HG03565 (cell line): ENCODE measurements around the gene CARD11.

Experiments
- ATAC-seq: cut with Tn5 transposase; IDR thresholded peaks from one replicate; pipeline ENCODE4 v1.9.1; 2021; ENCODE audit warnings: mild to moderate bottlenecking, moderate library complexity; ENCODE audit not compliant: unreplicated experiment

Gene CARD11

DNA sequence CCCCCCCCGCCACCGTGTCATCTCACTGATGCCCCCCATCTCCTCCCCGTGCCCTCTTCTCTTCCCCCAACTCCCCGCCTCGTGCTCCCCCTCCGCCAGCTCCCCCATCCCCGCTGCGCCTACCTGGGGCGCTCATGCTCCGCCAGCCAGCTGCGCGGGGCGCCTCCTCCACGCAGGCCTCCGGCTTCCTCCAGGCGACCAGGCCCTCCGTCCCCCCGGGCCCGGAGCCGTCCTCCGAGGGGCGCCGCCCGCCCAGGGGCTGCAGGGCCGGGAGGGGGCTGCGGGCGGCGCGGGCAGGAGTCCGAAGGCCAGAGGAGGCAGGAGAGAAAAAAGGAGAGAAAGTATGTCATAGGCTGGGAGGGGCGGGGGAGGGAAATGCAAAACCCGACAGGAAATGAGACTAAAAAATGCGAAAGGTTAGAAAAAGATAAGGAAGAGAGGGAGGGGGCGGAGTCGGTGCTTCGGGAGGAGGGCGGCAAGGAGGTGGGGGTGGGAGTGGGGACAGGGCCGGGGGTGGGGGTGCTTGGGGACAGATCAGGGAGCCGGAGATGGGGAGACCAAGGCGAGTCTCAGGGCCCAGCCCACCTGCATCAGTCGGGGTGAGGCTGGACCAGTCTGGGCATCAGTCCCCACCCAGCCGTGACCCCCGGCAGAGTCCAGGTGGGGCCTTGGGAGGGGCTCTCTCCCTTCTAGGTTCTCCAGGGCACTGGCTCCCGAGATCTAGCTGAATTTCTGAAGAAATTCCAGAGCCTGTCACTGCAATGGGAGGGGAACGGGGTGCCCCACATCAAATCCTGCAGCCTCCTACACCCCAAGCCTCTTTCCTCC is at the start of gene CARD11:
Gene CARD11, minus strand, starts transcription at position 324 of the 828 bp plus-strand sequence. CDS start 85,361 bp downstream, outside the sequence.
- no peak for ATAC-seq

DNA sequence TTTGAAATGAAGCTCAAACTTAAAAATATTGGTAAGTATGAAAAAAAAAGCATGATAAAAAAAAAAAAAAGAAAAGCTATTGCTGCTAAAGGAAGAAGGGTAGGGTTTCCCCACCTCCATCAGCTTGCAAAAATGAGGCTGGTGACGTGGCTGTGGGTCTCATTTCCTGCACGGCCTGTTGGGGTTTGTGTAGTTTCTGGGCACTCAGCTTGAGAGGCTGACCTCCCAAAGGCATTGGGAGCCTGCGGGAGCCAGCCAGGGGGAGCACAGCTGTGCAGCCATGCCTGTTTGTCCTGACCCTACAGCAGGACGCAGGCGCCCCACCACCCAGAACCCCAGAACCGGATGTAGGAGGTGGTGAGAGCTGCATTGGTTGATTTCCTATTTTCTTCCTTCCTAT is 48.8 kb upstream of the CARD11 start:
- peak; percentile 58 for ATAC-seq

DNA sequence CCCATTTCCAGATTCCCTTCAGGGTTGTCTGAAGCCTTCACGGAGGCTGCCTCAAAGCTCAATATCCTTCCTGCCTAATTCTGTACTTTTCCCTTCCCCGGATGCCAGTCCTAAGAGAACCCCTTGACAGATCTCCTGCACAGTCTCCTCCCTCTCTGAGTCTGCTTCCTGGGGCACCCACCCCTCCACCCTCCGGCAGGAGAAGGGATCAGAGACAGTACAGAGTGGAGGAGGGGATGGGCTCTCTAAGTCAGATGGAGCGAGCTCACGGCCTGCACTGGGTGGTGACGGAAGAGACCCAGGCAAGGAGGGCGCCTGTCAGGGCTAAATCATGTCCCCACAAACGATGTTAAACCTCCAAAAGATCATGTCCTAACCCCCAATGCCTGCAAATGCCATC is 48.0 kb upstream of the CARD11 start:
- ATAC-seq, result no peak

DNA sequence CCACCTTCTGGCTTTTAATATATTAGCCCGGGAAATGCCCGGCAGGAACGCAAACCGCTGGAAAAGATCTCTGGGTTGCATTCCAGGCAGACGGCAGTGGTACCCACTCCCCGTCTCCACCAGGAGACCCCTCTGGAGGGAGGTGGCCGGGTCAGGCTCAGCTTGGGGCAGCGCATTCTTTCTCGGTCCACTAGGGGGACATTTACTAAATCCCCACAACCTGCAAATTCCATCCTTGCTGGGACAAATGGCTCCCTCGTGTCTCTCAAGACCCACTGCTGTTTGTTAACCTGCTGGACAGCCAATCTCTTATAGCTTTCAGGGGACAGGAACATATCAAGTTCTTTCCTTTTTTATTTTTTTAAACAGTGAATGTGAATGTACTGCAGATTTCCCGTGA is 45.8 kb upstream of the CARD11 start:
- ATAC-seq, result no peak

DNA sequence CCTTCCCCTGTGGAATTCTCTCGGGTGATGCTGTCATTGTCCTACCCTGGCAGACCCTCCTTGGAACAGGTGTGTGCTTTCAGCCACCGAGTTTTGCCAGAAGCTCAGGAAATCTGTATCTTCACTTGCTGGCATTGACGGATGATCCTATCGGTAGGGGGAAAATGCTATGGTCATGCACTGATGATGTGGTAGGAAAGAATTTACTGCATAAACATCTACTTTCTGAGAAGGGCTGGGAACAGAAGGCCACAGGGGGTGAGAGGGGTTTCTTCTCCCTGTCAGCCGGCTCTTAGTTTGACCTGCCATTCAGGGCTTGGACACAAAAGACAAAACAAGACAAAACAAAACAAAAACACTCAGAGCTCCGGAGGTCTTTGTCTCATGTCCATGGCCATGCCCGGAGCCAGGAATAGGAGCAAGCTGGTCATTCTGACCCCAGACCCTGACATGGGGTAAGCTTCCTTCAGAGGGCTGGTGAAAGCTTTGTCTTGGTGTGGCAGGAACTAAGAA is 43.6 kb upstream of the CARD11 start:
- no peak for ATAC-seq

DNA sequence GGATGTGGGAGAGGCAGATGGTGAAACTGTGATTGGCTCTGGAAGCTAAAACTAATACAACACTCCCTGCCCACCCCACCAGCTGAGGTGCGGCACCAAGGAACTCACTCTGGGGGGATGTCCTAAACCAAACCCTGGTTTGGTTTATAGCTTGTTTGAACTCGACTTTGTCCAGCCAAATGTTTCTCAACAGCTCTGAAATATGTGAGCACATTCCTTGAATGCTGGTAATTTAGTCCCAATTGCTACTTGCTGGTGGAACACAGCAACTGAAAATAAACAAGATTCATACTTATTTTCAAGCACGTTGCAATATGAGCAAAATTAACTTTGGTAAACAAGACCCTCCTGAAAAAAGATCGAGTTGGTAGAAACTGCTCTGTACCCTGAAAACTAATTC is 39.7 kb upstream of the CARD11 start:
- no peak for ATAC-seq

DNA sequence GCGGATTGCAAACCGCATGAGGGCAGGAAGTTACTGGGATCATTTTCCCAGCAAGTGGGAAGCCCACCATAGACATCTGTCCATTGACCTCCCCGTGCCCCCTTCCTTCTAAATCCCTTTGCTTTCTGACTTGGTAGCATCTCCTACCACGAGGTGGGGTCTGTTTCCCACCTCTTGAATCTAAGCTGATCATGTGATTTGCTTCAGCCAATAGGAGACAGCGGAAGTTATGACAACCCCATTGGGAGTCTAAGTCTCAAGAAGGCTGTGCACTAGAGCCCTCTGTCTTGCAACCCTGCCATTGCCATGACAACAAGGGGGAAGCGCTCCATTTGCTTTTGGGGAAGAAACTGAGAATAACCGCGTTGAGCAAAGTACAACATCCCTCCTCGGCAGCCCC is 39.2 kb upstream of the CARD11 start:
- ATAC-seq, result no peak

DNA sequence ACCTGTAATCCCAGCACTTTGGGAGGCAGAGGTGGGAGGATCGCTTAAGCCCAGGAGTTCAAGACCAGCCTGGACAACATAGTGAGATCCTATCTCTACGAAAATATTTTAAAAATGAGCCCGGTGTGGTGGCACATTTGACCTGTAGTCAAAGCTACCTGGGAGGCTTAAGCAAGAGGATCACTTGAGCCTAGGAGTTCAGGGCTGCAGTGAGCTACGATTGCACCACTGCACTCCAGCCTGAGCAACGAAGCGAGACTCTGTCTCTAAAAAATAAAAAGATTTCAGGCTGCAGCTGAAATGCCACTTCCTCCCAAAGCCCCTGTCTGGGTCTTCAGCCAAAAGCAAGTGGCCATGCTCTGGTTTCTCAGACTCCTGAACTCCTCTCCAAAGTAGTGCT is 38.7 kb upstream of the CARD11 start:
- ATAC-seq, result no peak

DNA sequence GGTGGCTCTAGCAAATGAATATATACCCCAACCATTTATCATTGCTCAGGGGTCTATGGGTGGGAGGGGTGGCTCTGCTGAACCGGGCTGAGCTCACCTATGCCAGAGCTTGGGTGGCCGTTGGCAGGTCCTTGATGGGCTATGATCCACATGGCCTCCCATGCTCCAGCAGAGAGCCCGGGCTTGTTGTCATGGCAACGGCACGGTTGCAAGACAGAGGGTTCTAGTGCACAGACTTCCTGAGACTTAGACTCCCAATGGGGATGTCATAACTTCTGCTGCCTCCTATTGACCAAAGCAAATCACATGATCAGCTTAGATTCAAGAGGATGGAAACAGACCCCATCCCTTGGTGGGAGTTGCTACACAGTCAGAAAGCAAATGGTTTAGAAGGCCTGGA is 36.4 kb upstream of the CARD11 start:
- no peak for ATAC-seq

DNA sequence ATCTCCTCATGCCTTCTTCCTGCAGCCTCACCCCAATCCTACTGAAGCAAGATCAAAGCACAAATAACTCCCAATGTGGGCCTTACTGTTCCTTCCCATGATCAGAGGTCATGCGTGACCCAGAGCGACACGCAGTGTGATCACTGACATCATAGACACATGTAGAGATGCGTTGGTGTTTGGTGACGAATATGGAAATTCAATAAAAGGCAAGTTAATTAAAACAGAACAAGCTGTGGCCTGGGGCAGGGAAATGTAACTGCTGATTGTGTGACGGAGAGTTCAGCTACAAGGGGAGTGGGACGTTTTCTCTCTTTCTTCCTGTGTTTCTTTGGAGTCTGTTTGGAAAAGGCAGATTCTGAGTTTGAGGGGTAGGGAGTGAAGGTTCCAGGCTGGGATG is 34.8 kb upstream of the CARD11 start:
- ATAC-seq, result no peak

DNA sequence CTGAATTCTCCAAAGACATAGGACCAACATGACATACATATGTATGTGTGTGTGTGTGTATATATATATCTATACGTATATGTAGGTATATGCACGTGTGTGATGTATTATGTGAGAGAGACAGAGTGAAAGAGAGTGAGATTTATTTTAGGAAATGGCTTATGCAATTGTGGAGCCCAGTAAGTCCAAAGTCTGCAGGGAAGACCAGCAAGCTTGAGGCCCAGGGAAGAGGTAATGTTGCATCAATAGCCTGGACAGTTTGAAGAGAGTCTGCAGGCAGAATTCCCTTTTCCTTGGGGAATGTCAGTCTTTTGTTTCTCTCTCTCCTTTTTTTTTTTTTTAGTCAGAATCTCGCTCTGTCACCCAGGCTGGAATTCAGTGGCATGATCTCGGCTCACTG is 33.0 kb upstream of the CARD11 start:
- no peak for ATAC-seq

DNA sequence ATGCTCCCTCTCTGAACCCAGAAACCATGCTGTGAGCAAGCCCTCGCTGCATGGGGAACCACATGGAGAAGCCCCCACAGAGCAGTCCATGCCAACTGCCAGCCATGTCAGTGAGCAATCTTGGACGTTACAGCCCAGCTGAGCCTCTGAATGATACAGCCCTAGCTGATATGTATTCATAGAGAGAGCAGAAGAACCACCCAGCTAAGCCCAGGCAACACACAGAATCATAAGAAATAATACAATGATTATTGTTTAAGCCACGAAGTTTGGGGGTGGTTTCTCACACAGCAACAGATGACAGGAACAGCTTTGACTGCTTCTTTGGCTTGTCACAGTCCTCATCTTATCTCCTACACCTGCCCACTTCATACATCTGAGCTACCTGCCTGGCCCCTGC is 32.5 kb upstream of the CARD11 start:
- ATAC-seq, result no peak

DNA sequence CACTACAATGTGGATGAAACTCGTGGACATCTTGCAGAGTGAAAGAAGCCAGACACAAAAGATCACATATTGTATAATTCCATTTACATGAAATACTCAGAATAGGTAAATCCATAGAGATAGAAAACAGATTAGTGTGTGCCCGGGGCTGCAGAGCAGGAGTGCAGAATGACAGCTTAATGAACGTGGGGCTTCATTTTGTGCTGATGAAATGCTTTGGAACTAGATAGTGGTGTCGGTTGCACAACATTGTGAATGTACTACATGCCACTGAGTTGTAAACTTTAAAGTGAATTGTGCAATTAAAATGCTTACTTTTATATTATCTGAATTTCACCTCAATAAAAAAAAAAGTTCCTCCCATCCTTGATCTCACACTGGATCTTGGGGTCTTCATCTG is 31.8 kb upstream of the CARD11 start:
- ATAC-seq, result no peak

DNA sequence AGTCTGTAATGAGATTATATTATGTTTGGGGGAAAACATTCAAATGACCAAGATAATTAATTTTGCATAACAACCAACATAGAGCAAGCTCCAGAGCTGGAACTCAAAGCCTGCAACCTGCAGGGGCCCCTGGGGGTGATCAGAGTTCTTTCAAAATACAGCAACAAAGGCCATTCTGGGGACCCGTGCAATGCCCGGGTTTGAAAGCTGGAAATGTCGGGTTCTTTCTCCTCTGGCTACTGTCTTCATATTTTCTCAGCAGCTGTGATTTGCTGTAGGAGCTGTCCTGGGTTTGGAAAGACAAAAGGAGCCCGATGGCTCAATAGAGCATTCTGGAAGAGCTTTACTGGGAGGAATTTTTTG is 30.8 kb upstream of the CARD11 start:
- ATAC-seq, result no peak

DNA sequence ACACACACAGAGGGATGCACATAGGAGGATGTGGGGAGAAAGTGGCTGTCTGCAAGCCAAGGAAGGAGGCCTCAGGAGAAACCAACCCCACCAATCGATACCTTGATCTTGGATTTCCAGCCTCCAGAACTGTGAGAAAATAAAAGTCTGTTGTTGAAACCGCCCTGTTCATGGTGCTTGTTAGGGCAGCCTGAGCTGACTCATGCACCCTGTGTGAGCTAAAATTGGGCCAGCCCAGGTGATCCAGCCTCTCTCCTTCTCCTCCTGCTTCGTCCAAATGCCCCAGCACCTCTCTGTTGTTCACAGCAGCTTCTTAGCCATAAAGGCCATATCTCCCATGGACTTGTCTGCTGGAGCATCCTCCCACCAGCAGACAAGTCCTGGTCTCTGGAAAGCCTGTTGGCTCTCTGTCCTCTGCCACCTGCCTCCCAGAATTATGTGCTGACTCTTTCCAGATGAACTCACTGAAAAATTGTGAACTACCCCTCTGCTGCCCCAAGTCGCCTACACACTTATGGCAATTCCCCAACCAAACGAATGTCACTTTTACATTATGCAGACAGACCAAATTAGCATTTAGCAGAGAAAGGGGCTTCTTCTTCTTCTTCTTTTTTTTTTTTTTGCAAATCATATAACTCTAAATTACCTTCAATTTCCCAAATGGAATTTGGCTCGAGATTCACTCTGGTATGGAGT is 30.2 kb upstream of the CARD11 start:
- ATAC-seq, result no peak

DNA sequence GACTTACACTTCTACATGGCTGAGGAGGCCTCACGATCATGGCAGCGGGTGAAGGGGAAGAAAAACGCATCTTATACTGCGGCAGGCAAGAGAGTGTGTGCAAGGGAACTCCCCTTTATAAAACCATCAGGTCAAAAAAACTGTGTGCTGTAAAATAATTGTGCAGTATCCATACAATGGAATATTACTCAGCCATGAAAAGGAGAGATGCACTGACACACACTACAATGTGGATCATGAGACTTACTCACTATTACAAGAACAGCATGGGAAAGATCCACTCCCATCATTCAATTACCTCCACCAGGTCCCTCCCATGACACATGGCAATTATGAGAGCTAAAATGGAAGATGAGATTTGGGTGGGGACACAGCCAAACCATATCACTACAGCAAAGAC is 27.2 kb upstream of the CARD11 start:
- ATAC-seq, result no peak

DNA sequence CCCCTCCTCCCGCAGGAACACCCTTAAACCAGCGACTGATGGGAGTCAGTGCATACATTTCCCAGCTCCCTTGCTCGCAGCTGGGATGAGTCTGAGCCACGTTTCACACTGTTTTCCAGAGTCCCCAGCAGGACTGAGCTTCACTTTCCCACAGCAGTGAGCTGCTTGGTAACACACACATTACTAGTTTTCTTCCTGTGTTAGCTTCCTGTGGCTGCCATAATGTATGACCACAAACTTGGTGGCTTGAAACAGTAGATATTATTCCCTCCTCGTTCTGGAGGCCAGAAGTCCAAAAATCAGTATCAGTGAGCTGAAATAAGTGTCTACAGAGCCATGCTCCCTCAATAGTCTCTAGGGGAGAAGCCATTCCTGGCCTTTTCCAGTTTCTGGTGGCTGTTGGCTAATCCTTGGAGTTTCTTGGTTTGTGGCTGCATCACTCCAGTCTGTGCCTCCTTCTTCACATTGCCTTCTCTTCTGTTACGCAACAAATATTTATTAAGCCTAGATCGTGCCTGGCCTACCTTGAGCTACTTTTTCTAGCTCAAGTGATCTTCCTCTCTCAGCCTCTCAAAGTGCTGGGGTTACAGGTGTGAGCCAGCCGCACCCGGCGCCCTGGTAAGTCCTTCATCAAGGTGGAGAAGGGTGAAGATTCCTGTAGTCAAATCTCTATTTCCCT is 26.2 kb upstream of the CARD11 start:
- no peak for ATAC-seq

DNA sequence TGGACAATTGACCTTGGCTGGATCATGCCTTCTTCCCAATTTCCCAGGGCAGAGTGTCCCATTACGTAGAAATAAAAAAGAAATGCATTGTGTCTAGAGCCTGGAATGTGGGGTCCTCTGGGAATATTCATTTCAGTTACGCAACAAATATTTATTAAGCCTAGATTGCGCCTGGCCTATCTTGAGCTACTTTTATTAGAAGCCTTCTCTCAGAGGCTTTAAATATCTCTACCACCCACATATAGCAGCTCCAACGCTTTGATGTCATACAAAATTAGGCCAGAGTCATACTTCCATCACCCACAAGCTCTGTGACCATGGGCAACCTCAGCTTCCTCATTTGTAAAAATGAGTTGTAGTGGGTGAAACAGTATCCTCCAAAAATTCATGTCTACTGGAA is 24.9 kb upstream of the CARD11 start:
- peak; percentile 60 for ATAC-seq

DNA sequence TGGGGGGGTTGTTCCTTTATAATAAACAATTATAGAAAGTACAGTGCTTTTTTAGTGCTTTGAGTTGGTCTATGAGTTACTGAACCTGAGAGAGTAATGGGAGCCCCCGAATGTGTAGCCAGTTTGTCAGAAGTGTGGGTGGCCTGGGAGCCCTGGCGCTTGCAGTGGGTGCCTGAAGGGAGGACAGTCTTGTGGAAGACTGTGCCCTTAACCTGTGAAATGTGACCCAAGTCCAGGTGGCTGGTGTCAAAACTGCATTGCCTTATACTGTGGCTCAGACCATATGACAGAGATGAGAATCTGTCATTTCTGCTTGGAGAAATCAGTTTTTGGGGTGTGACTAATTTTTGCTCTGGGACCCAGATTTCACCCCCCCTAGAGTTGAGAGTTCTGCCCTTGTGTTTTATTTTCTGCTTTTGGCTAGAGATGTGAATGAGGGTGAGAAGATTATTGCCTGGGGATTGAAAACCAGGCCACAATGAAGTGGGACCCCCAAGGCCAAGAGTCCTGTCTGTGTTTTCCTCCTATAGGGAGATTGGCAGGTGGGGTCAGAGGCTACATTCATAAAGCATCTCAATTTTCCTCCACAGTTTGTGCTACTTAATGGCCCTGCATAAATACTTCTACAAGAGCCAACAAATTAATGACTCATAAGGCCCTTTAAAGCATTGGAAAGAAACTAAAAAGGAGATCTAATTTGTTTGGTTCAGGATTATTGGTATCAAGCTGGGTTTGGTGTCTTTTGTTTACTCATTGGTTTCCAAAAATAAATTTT is 24.1 kb upstream of the CARD11 start:
- ATAC-seq, result no peak

DNA sequence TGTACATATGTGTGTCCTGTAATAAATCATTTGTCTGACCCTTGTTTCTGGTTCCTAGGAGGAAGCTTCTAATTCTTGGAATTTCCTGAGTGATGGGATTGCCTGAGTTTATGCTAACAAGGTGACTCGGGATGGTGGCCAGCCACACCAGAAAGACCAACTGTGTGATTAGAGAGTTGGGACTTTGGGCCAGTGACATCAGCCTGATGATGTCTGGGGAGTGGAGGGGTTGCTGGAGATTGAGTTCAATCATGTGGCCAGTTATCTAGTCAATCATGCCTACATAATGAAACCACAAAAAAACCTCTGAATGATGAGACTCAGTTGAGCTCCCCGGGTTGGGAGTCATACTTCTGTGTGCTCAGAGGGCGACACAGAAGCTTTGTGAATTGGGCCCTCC is 23.5 kb upstream of the CARD11 start:
- no peak for ATAC-seq

DNA sequence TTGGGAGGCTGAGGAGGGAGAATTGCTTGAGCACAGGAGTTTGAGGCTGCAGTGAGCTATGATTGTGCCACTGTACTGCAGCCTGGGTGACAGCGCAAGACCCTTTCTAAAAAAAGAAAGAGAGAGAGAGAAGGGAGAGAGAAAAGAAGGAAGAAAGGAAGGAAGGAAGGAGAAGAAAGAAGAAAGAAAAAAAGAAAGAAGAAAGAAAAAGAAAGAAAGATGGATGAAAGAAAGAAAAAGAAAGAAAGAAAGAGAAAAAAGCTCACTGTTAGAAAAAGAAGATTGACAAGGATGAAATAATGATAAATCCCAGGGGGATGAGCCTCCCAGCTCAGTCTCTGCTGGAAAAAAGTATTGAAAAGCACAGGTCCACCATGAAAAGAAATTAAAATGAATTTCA is 22.8 kb upstream of the CARD11 start:
- ATAC-seq, result no peak
